H1 (cell line): ENCODE data around the gene FIG4. TPM values are rescaled to one million over a fixed set of nuclear protein-coding genes. Genes with fewer than 3 reads are reported as not detected.

Experiments used
- POU5F1 ChIP-seq: IDR thresholded peaks from 2 replicates; pipeline ENCODE4 v1.6.1; 2011; ENCODE audit warnings: low read depth, mild to moderate bottlenecking, low read length, moderate library complexity
- RNF2 ChIP-seq: fragments of 200-900, 300-1000 bp; sonication (generic); IDR thresholded peaks from 2 replicates; pipeline ENCODE4 v1.7.1; 2016; ENCODE audit warnings: borderline replicate concordance, low read depth, mild to moderate bottlenecking, antibody characterized with exemption, low read length; ENCODE audit not compliant: poor library complexity, severe bottlenecking; ENCODE audit errors: missing control alignments
- SIX5 ChIP-seq: IDR thresholded peaks from 2 replicates; pipeline ENCODE4 v1.6.1; 2011; ENCODE audit warnings: mild to moderate bottlenecking, low read depth, low read length
- polyA plus RNA-seq, 7 experiments: library from polyadenylated mRNA; depleted of rRNA in 3 of 7; stranded (reverse) in 5 of 7; unstranded in 2 of 7; fragments of >200 nt in 5 of 7; fragments of 200-250 nt in 2 of 7; gene quantifications; 1 replicate in 5 of 7; 2 replicates in 1 of 7; 4 replicates in 1 of 7; pipeline versions ENCODE4 v1.2.1 to v1.2.3, GENCODE V29; 2011 to 2013; ENCODE audit warnings: missing spikeins in 2 of 7, mixed read lengths in 2 of 7
- total RNA-seq: library from RNA; stranded (reverse); fragmentation: NEBNext Ultra II Directional; extraction: Animal tissue kit (Norgen Biotek cat#: 25700); gene quantifications from 2 replicates; pipeline ENCODE4 v1.2.1, GENCODE V29; 2021
- TF ChIP-seq, protein P1 (sequence below): IDR thresholded peaks from 2 replicates; pipeline ENCODE4 v1.6.1; 2012; ENCODE audit warnings: low read length, inconsistent platforms
- TF ChIP-seq, protein P2 (sequence below): fragments of 300-600 bp; sonication (generic); IDR thresholded peaks from 2 replicates; pipeline ENCODE4 v1.7.1; 2012; ENCODE audit warnings: low read length, moderate library complexity, mild to moderate bottlenecking, inconsistent platforms; ENCODE audit not compliant: insufficient replicate concordance

FIG4 gene
- total and polyA plus RNA-seq, 2 of the 8 experiments (the other 6 are each of a cell fraction or from before 2014, with no cell fraction given): 11.8 to 21.9 TPM

DNA sequence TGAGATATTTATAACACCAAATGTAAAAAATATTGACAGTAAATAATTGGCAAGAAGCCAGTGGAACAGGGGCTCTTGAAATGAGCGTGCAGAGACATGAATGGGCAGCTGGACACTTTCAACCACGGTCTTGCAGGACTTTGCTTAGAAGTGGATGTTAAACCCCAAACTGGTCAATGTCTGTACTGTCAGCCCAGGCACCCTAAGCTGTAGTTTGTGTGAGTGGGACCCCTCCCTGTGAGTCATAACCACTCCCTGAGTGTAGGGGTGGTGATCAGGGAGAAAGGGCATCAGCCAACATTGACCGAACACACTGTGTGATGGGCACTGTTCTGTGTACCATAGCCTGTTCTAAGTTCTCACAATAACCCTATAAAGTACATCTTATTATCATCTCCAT is 108.6 kb downstream of the FIG4 start (continued):
- no peak for TF ChIP-seq RNF2
- TF ChIP-seq POU5F1: no peak
- TF ChIP-seq, protein P1, sequence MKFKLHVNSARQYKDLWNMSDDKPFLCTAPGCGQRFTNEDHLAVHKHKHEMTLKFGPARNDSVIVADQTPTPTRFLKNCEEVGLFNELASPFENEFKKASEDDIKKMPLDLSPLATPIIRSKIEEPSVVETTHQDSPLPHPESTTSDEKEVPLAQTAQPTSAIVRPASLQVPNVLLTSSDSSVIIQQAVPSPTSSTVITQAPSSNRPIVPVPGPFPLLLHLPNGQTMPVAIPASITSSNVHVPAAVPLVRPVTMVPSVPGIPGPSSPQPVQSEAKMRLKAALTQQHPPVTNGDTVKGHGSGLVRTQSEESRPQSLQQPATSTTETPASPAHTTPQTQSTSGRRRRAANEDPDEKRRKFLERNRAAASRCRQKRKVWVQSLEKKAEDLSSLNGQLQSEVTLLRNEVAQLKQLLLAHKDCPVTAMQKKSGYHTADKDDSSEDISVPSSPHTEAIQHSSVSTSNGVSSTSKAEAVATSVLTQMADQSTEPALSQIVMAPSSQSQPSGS: no peak
- no peak for TF ChIP-seq SIX5
- TF ChIP-seq, protein P2, sequence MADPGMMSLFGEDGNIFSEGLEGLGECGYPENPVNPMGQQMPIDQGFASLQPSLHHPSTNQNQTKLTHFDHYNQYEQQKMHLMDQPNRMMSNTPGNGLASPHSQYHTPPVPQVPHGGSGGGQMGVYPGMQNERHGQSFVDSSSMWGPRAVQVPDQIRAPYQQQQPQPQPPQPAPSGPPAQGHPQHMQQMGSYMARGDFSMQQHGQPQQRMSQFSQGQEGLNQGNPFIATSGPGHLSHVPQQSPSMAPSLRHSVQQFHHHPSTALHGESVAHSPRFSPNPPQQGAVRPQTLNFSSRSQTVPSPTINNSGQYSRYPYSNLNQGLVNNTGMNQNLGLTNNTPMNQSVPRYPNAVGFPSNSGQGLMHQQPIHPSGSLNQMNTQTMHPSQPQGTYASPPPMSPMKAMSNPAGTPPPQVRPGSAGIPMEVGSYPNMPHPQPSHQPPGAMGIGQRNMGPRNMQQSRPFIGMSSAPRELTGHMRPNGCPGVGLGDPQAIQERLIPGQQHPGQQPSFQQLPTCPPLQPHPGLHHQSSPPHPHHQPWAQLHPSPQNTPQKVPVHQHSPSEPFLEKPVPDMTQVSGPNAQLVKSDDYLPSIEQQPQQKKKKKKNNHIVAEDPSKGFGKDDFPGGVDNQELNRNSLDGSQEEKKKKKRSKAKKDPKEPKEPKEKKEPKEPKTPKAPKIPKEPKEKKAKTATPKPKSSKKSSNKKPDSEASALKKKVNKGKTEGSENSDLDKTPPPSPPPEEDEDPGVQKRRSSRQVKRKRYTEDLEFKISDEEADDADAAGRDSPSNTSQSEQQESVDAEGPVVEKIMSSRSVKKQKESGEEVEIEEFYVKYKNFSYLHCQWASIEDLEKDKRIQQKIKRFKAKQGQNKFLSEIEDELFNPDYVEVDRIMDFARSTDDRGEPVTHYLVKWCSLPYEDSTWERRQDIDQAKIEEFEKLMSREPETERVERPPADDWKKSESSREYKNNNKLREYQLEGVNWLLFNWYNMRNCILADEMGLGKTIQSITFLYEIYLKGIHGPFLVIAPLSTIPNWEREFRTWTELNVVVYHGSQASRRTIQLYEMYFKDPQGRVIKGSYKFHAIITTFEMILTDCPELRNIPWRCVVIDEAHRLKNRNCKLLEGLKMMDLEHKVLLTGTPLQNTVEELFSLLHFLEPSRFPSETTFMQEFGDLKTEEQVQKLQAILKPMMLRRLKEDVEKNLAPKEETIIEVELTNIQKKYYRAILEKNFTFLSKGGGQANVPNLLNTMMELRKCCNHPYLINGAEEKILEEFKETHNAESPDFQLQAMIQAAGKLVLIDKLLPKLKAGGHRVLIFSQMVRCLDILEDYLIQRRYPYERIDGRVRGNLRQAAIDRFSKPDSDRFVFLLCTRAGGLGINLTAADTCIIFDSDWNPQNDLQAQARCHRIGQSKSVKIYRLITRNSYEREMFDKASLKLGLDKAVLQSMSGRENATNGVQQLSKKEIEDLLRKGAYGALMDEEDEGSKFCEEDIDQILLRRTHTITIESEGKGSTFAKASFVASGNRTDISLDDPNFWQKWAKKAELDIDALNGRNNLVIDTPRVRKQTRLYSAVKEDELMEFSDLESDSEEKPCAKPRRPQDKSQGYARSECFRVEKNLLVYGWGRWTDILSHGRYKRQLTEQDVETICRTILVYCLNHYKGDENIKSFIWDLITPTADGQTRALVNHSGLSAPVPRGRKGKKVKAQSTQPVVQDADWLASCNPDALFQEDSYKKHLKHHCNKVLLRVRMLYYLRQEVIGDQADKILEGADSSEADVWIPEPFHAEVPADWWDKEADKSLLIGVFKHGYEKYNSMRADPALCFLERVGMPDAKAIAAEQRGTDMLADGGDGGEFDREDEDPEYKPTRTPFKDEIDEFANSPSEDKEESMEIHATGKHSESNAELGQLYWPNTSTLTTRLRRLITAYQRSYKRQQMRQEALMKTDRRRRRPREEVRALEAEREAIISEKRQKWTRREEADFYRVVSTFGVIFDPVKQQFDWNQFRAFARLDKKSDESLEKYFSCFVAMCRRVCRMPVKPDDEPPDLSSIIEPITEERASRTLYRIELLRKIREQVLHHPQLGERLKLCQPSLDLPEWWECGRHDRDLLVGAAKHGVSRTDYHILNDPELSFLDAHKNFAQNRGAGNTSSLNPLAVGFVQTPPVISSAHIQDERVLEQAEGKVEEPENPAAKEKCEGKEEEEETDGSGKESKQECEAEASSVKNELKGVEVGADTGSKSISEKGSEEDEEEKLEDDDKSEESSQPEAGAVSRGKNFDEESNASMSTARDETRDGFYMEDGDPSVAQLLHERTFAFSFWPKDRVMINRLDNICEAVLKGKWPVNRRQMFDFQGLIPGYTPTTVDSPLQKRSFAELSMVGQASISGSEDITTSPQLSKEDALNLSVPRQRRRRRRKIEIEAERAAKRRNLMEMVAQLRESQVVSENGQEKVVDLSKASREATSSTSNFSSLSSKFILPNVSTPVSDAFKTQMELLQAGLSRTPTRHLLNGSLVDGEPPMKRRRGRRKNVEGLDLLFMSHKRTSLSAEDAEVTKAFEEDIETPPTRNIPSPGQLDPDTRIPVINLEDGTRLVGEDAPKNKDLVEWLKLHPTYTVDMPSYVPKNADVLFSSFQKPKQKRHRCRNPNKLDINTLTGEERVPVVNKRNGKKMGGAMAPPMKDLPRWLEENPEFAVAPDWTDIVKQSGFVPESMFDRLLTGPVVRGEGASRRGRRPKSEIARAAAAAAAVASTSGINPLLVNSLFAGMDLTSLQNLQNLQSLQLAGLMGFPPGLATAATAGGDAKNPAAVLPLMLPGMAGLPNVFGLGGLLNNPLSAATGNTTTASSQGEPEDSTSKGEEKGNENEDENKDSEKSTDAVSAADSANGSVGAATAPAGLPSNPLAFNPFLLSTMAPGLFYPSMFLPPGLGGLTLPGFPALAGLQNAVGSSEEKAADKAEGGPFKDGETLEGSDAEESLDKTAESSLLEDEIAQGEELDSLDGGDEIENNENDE: no peak
